Epithelial cell of esophagus (primary cell): Measurements from ENCODE around the gene LIPC.

Experiments used
- DNase-seq: peaks from one replicate; pipeline ENCODE4 v3.0.0; 2010; ENCODE audit warnings: low read depth
- H3K4me3 ChIP-seq: 2 replicates; pipeline ENCODE4 v1.5.1; 2011; ENCODE audit warnings: mild to moderate bottlenecking, low read length, control low read depth
- TF ChIP-seq, protein P1 (sequence below): IDR thresholded peaks from 2 replicates; pipeline ENCODE4 v1.5.1; 2011; ENCODE audit warnings: low read depth, mild to moderate bottlenecking, low read length, control low read depth, inconsistent platforms; ENCODE audit not compliant: insufficient read depth; ENCODE audit errors: missing control alignments

Gene LIPC

GRCh38 chr15:58504674-58505234 lies 73.0 kb downstream of the LIPC start:
- TF ChIP-seq, protein P1, sequence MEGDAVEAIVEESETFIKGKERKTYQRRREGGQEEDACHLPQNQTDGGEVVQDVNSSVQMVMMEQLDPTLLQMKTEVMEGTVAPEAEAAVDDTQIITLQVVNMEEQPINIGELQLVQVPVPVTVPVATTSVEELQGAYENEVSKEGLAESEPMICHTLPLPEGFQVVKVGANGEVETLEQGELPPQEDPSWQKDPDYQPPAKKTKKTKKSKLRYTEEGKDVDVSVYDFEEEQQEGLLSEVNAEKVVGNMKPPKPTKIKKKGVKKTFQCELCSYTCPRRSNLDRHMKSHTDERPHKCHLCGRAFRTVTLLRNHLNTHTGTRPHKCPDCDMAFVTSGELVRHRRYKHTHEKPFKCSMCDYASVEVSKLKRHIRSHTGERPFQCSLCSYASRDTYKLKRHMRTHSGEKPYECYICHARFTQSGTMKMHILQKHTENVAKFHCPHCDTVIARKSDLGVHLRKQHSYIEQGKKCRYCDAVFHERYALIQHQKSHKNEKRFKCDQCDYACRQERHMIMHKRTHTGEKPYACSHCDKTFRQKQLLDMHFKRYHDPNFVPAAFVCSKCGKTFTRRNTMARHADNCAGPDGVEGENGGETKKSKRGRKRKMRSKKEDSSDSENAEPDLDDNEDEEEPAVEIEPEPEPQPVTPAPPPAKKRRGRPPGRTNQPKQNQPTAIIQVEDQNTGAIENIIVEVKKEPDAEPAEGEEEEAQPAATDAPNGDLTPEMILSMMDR, result no peak

DNA sequence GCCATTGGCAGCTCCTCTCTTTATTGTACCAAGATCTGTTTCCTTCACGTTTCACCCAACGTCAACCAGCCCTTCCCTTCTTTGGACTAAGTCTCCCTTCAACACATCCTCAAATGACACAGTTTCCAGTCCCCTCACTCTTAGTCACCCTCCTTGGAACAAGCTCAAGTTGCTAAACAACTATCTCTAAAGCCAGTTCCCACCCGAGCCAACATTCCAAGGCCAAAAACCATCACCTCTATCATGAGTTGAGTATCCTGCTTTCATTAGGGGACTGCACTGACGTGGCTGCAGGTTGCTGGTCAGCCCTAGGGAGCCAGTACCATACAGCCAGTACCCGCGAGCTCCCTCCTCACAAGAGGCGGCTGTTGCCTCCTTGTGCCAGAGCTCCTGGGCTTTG lies 73.8 kb downstream of the LIPC start:
- TF ChIP-seq, protein P1, result no peak
- H3K4me3 ChIP-seq, result no peak overlapping the region
- DNase-seq, result no peak

More at GRCh38 chr15:58504674-58505234, 73.0 kb downstream of the LIPC start:
- H3K4me3 ChIP-seq, result no peak overlapping the region
- no peak for DNase-seq

- H3K4me3 ChIP-seq, result no peak overlapping the region
- peak; percentile 50 for DNase-seq
- TF ChIP-seq, protein P1, result no peak
These were observed 74.3 kb downstream of the LIPC start for GRCh38 chr15:58506064-58506490.

DNA sequence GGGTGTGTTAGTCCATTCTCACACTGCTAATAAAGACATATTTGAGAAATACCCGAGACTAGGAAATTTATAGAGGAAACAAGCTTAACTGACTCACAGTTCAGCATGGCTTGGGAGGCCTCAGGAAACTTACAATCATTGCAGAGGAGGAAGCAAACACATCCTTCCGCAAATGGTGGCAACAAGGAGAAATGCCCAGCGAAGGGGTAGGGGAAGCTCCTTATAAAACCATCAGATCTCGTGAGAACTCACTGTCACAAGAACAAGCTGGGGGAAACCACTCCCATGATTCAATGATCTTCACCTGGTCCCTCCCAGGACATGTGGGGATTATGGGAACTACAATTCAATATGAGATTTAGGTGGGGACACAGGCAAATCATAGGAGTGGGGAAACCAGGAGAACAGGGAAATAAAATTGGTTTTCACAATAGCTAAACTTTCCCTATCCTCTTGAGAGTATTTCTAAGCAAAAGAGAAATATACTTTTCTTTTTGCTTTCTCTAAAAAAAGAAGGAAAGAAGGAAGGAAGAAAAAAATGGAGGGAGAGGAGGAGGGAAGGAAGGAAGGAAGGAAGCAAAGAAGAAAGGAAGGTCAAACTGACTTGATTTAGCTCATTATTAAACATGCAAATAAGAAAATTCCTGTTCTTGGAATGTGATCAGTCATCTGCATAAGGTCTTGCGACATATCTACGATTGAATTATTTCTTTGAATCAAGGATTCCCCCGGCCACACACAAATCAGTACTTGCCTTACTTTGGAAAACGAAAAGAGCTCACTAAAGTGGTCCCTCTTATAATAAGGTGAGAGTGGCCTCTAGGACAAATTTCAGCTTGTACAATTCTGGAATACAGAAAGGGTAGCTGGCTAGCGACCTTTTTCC lies 75.2 kb downstream of the LIPC start:
- peak; percentile 46 for DNase-seq
- TF ChIP-seq, protein P1, result no peak

GRCh38 chr15:58509556-58509955 lies 77.8 kb downstream of the LIPC start:
- TF ChIP-seq, protein P1, result no peak

More for the DNA sequence above, 75.2 kb downstream of the LIPC start:
- H3K4me3 ChIP-seq, result no peak overlapping the region

GRCh38 chr15:58510715-58511598 lies 79.2 kb downstream of the LIPC start:
- no peak overlapping the region for H3K4me3 ChIP-seq
- TF ChIP-seq, protein P1, result no peak
- DNase-seq, result peak; percentile 65

More at GRCh38 chr15:58509556-58509955, 77.8 kb downstream of the LIPC start:
- no peak for DNase-seq
- H3K4me3 ChIP-seq, result no peak overlapping the region
